ENCODE data around the gene LDB3. TPM values are rescaled to one million over a fixed set of nuclear protein-coding genes. Genes with fewer than 3 reads are reported as not detected.
A peak's percentile ranks its signal among the peaks of the same experiment; 100 is the strongest.

Gene LDB3
- total and polyA plus RNA-seq, 12 donors, result 162 to 1,738 (median 1,513) TPM

- H3K4me1 ChIP-seq, result peaks cover 3 to 81% (median 50%) of the 10 kb centered on the region in 9 donors
- H3K4me3 ChIP-seq, result no peak overlapping the region
- no peaks in the 10 kb centered on the region for H3K36me3 ChIP-seq
- WGBS, 2 donors, result 42 to 52% methylated on average over 17 of the region's 17 CpGs
- no peaks in the 10 kb centered on the region for H3K9me3 ChIP-seq
- no peaks in the 10 kb centered on the region for H3K27me3 ChIP-seq
- ATAC-seq (peak; percentile 35 to 54 (median 40)), DNase-seq (peak; percentile 81 to 82)
- TF ChIP-seq CTCF (IDR thresholded peaks at IDR 0.05), result peak in 2 of 9 donors; percentile 34 to 38
- intact Hi-C loops (cut with DNase I), result no loop called here
- peak overlapping the region; percentile 20 to 100 (median 89) for H3K27ac ChIP-seq
These were observed 6.9 kb upstream of the LDB3 start for GRCh38 chr10:86661161-86662025.

GRCh38 chr10:86662186-86663045 lies 5.9 kb upstream of the LDB3 start:
- no peak overlapping the region for H3K4me3 ChIP-seq
- no peaks in the 10 kb centered on the region for H3K27me3 ChIP-seq
- no peak for ATAC-seq
- peaks cover 3 to 92% (median 53%) of the 10 kb centered on the region in 9 donors for H3K4me1 ChIP-seq
- H3K27ac ChIP-seq, result peak overlapping the region; percentile 20 to 100 (median 89)
- H3K36me3 ChIP-seq, result no peaks in the 10 kb centered on the region
- no peaks in the 10 kb centered on the region for H3K9me3 ChIP-seq
- TF ChIP-seq CTCF (IDR thresholded peaks at IDR 0.05), result no peak
- peak in 1 of 2 donors; percentile 20 for DNase-seq
- 74 to 82% methylated on average over 19 of the region's 19 CpGs for WGBS, 2 donors
- intact Hi-C loops (cut with DNase I), result no loop called here

GRCh38 chr10:86663046-86663345 lies 5.3 kb upstream of the LDB3 start:
- WGBS, 2 donors, result 67 to 74% methylated on average over 8 of the region's 8 CpGs
- no peaks in the 10 kb centered on the region for H3K36me3 ChIP-seq
- H3K4me3 ChIP-seq, result no peak overlapping the region
- no peaks in the 10 kb centered on the region for H3K27me3 ChIP-seq
- H3K4me1 ChIP-seq, result peaks cover 3 to 97% (median 53%) of the 10 kb centered on the region in 9 donors
- TF ChIP-seq CTCF (IDR thresholded peaks at IDR 0.05), result no peak
- H3K27ac ChIP-seq, result peak overlapping the region in 9 of 10 donors; percentile 71 to 100 (median 95)
- ATAC-seq, result no peak
- peak in 1 of 2 donors; percentile 23 for DNase-seq
- H3K9me3 ChIP-seq, result no peaks in the 10 kb centered on the region
- intact Hi-C loops (cut with DNase I), result no loop called here

Measured in heart right ventricle (tissue), 16 donors.